Measurements from ENCODE around the gene TUBAL3.

TUBAL3 gene

GRCh38 chr10:5404208-5405041, at the start of gene TUBAL3:
TUBAL3 (minus strand) TSS chr10:5404828; CDS start chr10:5404792, 36 bp downstream.
- no peak for DNase-seq

GRCh38 chr10:5453749-5454489, 49.3 kb upstream of the TUBAL3 start:
- no peak for DNase-seq

- DNase-seq = no peak
Observed at GRCh38 chr10:5450605-5451384, 46.2 kb upstream of the TUBAL3 start.

- no peak for DNase-seq
Observed at GRCh38 chr10:5449823-5450222, 45.2 kb upstream of the TUBAL3 start.

GRCh38 chr10:5449227-5449626, 44.6 kb upstream of the TUBAL3 start:
- no peak for DNase-seq

- no peak for DNase-seq
Observed at GRCh38 chr10:5448333-5449001, 43.8 kb upstream of the TUBAL3 start.

GRCh38 chr10:5447611-5448071, 43.0 kb upstream of the TUBAL3 start:
- peak in 1 of 2 donors; percentile 48 for DNase-seq

- DNase-seq = no peak
Observed at GRCh38 chr10:5447056-5447455, 42.4 kb upstream of the TUBAL3 start.

GRCh38 chr10:5446390-5446926, 41.8 kb upstream of the TUBAL3 start:
- peak; percentile 70 to 89 for DNase-seq

GRCh38 chr10:5445006-5445405, 40.4 kb upstream of the TUBAL3 start:
- DNase-seq = no peak

- DNase-seq = no peak
Observed at GRCh38 chr10:5443429-5443828, 38.8 kb upstream of the TUBAL3 start.

GRCh38 chr10:5442990-5443370, 38.4 kb upstream of the TUBAL3 start:
- no peak for DNase-seq

GRCh38 chr10:5442065-5442989, 37.7 kb upstream of the TUBAL3 start:
- DNase-seq = peak; percentile 22 to 72

GRCh38 chr10:5441106-5441505, 36.5 kb upstream of the TUBAL3 start:
- DNase-seq = no peak

- DNase-seq = no peak
Observed at GRCh38 chr10:5440206-5440605, 35.6 kb upstream of the TUBAL3 start.

GRCh38 chr10:5435328-5435727, 30.7 kb upstream of the TUBAL3 start:
- DNase-seq = no peak

GRCh38 chr10:5434017-5434753, 29.6 kb upstream of the TUBAL3 start:
- peak in 1 of 2 donors; percentile 55 for DNase-seq

- DNase-seq = no peak
Observed at GRCh38 chr10:5433182-5433581, 28.6 kb upstream of the TUBAL3 start.

GRCh38 chr10:5428133-5428532, 23.5 kb upstream of the TUBAL3 start:
- no peak for DNase-seq

GRCh38 chr10:5424751-5425150, 20.1 kb upstream of the TUBAL3 start:
- no peak for DNase-seq

Data from CD4-positive, alpha-beta T cell treated with Interleukin-4 for 1 hour (primary cell).